Measurements from ENCODE around the gene RPP38.
A peak's percentile ranks its signal among the peaks of the same experiment; 100 is the strongest.

RPP38 gene

GRCh38 chr10:15097011-15097812 lies at the start of gene RPP38:
TSS of gene RPP38 (plus strand) at chr10:15097355. CDS start at chr10:15103315, 5,960 bp downstream.
- DNase-seq (ENCODE audit: insufficient read length, low spot score), result peak; percentile 92
- TF ChIP-seq POLR2A (IDR thresholded peaks at IDR 0.05; ENCODE audit: low read depth, low read length), result peak; percentile 91
- no peak for FAIRE-seq

- FAIRE-seq (no peak), DNase-seq (ENCODE audit: insufficient read length, low spot score) (no peak)
- no peak for TF ChIP-seq POLR2A (IDR thresholded peaks at IDR 0.05; ENCODE audit: low read depth, low read length)
Observed at GRCh38 chr10:15049533-15049932, 47.6 kb upstream of the RPP38 start.

GRCh38 chr10:15052121-15052520 lies 45.0 kb upstream of the RPP38 start:
- no peak for TF ChIP-seq POLR2A (IDR thresholded peaks at IDR 0.05; ENCODE audit: low read depth, low read length)
- DNase-seq (ENCODE audit: insufficient read length, low spot score) (no peak), FAIRE-seq (no peak)

GRCh38 chr10:15053061-15053460 lies 44.1 kb upstream of the RPP38 start:
- no peak for TF ChIP-seq POLR2A (IDR thresholded peaks at IDR 0.05; ENCODE audit: low read depth, low read length)
- FAIRE-seq, result no peak
- no peak for DNase-seq (ENCODE audit: insufficient read length, low spot score)

- FAIRE-seq, result no peak
- TF ChIP-seq POLR2A (IDR thresholded peaks at IDR 0.05; ENCODE audit: low read depth, low read length), result no peak
- no peak for DNase-seq (ENCODE audit: insufficient read length, low spot score)
Observed at GRCh38 chr10:15058689-15059088, 38.5 kb upstream of the RPP38 start.

GRCh38 chr10:15059914-15060313 lies 37.2 kb upstream of the RPP38 start:
- FAIRE-seq (no peak), DNase-seq (ENCODE audit: insufficient read length, low spot score) (no peak)
- TF ChIP-seq POLR2A (IDR thresholded peaks at IDR 0.05; ENCODE audit: low read depth, low read length), result no peak

GRCh38 chr10:15060638-15061037 lies 36.5 kb upstream of the RPP38 start:
- FAIRE-seq, result no peak
- no peak for TF ChIP-seq POLR2A (IDR thresholded peaks at IDR 0.05; ENCODE audit: low read depth, low read length)
- no peak for DNase-seq (ENCODE audit: insufficient read length, low spot score)

GRCh38 chr10:15067154-15067553 lies 30.0 kb upstream of the RPP38 start:
- DNase-seq (ENCODE audit: insufficient read length, low spot score) (no peak), FAIRE-seq (no peak)
- TF ChIP-seq POLR2A (IDR thresholded peaks at IDR 0.05; ENCODE audit: low read depth, low read length), result no peak

- TF ChIP-seq POLR2A (IDR thresholded peaks at IDR 0.05; ENCODE audit: low read depth, low read length), result no peak
- no peak for DNase-seq (ENCODE audit: insufficient read length, low spot score)
- FAIRE-seq, result peak; percentile 6
Observed at GRCh38 chr10:15068802-15069201, 28.4 kb upstream of the RPP38 start.

GRCh38 chr10:15069230-15069629 lies 27.9 kb upstream of the RPP38 start:
- TF ChIP-seq POLR2A (IDR thresholded peaks at IDR 0.05; ENCODE audit: low read depth, low read length), result no peak
- FAIRE-seq, result no peak
- DNase-seq (ENCODE audit: insufficient read length, low spot score), result no peak

- DNase-seq (ENCODE audit: insufficient read length, low spot score) (no peak), FAIRE-seq (no peak)
- no peak for TF ChIP-seq POLR2A (IDR thresholded peaks at IDR 0.05; ENCODE audit: low read depth, low read length)
Observed at GRCh38 chr10:15072358-15072757, 24.8 kb upstream of the RPP38 start.

GRCh38 chr10:15075421-15075820 lies 21.7 kb upstream of the RPP38 start:
- FAIRE-seq, result no peak
- no peak for TF ChIP-seq POLR2A (IDR thresholded peaks at IDR 0.05; ENCODE audit: low read depth, low read length)
- DNase-seq (ENCODE audit: insufficient read length, low spot score), result no peak

GRCh38 chr10:15083674-15084501 lies 13.3 kb upstream of the RPP38 start:
- DNase-seq (ENCODE audit: insufficient read length, low spot score) (peak; percentile 7), FAIRE-seq (no peak)
- TF ChIP-seq POLR2A (IDR thresholded peaks at IDR 0.05; ENCODE audit: low read depth, low read length), result 0 out of 2 replicates have a peak, but pooled peaks have one; percentile 14

GRCh38 chr10:15084502-15084922 lies 12.6 kb upstream of the RPP38 start:
- DNase-seq (ENCODE audit: insufficient read length, low spot score) (peak; percentile 53), FAIRE-seq (peak; percentile 94)
- no peak for TF ChIP-seq POLR2A (IDR thresholded peaks at IDR 0.05; ENCODE audit: low read depth, low read length)

All from H54 (cell line).